ENCODE measurements around the gene MOGAT1. TPM values are rescaled to one million over a fixed set of nuclear protein-coding genes. Genes with fewer than 3 reads are reported as not detected.
"Not testable (repeated sequence)": the region's sequence is repeated elsewhere in the genome, so short reads cannot be mapped to it uniquely, and the experiment has no call there.

The MOGAT1 gene
- total RNA-seq, 2 experiments from 2014 or later: not detected

DNA sequence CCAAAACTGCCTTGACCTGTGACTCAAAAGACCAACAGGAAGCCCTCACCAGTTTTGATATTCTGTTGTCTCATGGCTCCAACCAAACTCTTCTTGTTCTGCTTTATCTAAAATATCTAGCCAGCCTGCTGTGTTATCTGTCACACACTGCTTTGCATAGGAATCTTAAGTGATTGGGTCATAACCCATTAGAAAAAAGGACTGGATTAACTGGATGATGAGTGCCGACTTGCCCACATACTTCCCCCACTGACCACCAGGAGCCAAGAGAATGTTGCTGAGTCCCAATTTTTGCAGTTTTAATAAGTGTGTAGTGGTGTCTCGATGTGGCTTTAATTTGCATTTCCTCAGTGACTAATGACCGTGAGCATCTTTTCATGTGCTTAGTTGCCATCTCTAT, 6.5 kb downstream of the MOGAT1 start:
- H3K27ac Mint-ChIP-seq: no peak overlapping the region
- ChIA-PET POLR2A (no interaction called here), CTCF (no interaction called here)
- H3K4me3 Mint-ChIP-seq: no peak overlapping the region
- H3K27me3 Mint-ChIP-seq: peaks cover 46% of the 10 kb centered on the region
- H3K4me1 Mint-ChIP-seq: no peaks in the 10 kb centered on the region
- H3K36me3 Mint-ChIP-seq (ENCODE audit: low read depth): no peaks in the 10 kb centered on the region
- DNase-seq: no peak
- no peaks in the 10 kb centered on the region for H3K9me3 Mint-ChIP-seq

DNA sequence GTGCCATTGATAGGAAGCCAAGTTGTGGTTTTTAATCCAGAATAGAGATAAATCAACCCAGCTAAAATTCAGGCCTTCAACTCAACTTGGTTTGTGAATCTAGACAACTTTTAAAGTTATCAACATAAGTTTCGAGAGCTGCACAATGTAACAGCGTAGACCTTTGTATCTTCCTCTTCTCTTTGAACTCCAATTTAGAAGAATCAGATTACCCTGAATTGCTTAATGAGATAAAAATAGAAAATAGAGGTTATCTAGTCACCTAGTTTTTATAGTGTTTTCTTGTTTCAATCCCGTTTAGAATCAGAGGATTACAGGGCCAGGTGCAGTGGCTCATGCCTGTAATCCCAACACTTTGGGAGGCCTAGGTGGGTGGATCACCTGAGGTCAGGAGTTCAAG, 12.3 kb downstream of the MOGAT1 start:
- no peaks in the 10 kb centered on the region for H3K36me3 Mint-ChIP-seq (ENCODE audit: low read depth)
- H3K9me3 Mint-ChIP-seq: no peaks in the 10 kb centered on the region
- peaks cover 34% of the 10 kb centered on the region for H3K27me3 Mint-ChIP-seq
- no peak overlapping the region for H3K27ac Mint-ChIP-seq
- DNase-seq: no peak
- CTCF ChIA-PET: interaction anchor here (1.8 kb wide), 1 partner anchor 13 kb away, joined by 5 read pairs; no protein-coding TSS in a partner anchor
- POLR2A ChIA-PET: no interaction called here
- no peak overlapping the region for H3K4me3 Mint-ChIP-seq
- H3K4me1 Mint-ChIP-seq: no peaks in the 10 kb centered on the region

DNA sequence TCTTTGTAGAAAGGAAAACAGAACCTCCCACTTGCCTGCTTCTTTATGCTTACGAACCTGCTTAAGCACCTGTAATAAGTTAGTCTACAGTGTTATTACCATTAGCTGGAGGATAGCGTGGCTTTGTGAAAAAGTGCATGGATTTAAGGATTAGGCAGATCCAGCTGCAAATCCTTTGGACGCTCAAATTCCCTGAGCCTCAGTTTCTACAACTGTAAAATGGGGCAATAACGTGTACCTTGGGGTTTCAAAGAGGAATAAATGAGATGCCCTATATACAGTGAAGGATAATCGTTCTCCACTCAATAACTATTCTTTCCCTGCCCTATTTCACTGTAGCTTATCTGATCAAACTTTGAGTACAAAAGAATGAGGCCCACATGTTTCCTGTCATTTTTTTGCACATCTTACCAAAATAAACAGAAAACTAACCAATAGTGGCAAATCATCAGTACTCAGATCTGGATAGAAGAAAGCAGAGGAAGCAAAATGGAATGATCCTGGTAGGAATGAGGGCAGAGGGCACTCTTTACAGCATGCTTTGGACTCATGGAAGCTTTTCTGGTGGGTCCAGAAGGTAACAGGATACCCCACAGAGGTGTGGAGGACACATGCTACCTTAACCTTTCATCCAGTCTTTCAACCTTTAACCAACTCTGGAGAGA, 14.8 kb downstream of the MOGAT1 start:
- peaks cover 21% of the 10 kb centered on the region for H3K27me3 Mint-ChIP-seq
- H3K9me3 Mint-ChIP-seq: no peaks in the 10 kb centered on the region
- no peak for DNase-seq
- H3K36me3 Mint-ChIP-seq (ENCODE audit: low read depth): no peaks in the 10 kb centered on the region
- ChIA-PET CTCF (interaction anchor here (0.6 kb wide), 1 partner anchor 64 kb away, joined by 3 read pairs; no protein-coding TSS in a partner anchor), POLR2A (no interaction called here)
- H3K27ac Mint-ChIP-seq: no peak overlapping the region
- H3K4me1 Mint-ChIP-seq: peaks cover 7% of the 10 kb centered on the region
- no peak overlapping the region for H3K4me3 Mint-ChIP-seq

DNA sequence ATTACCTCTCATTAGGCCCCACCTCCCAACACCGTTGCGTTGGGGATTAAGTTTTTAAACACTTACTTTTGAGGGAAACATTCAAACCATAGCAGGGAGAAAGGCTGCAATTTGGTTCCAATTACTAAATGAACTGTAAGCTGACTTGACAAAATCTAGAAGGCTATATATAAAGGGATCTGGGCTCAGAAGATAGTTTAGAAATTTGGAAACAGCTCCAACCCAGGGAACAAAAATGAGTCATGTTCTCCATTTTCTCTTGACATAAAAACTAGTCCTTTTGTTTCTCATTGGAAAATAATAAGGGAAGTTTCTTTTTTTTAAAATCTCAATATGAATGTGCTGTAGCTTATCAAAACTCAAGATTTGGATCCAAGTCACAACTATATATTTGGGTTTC, 17.5 kb downstream of the MOGAT1 start:
- DNase-seq: no peak
- CTCF ChIA-PET: interaction anchor here (2.7 to 3.0 kb wide), 2 partner anchors 11 to 283 kb away, joined by 8 to 14 read pairs; no protein-coding TSS in a partner anchor
- H3K36me3 Mint-ChIP-seq (ENCODE audit: low read depth): no peaks in the 10 kb centered on the region
- no peak overlapping the region for H3K4me3 Mint-ChIP-seq
- no peaks in the 10 kb centered on the region for H3K9me3 Mint-ChIP-seq
- H3K27ac Mint-ChIP-seq: no peak overlapping the region
- POLR2A ChIA-PET: no interaction called here
- peaks cover 7% of the 10 kb centered on the region for H3K4me1 Mint-ChIP-seq
- H3K27me3 Mint-ChIP-seq: peaks cover 7% of the 10 kb centered on the region

DNA sequence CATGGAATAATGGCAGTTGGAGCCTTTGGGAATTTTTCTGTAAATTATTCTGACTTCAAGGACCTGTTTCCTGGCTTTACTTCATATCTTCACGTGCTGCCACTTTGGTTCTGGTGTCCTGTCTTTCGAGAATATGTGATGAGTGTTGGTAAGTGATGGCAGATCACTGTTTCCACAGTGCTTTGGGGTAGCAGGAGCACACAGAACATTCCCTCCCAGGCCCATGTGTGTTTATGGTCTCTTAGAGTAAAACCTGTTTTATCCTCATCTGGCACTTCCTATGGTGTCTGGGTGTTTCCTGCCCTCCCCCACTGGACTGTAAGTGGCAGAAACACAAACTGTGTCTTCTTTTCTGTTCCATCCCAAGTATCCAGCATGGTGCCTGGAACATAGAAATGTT, 17.9 kb downstream of the MOGAT1 start:
- H3K27me3 Mint-ChIP-seq: peaks cover 7% of the 10 kb centered on the region
- no peak overlapping the region for H3K4me3 Mint-ChIP-seq
- CTCF ChIA-PET: interaction anchor here (1.4 to 3.0 kb wide), 4 partner anchors 11 to 282 kb away, joined by 3 to 20 read pairs (median 11); no protein-coding TSS in a partner anchor
- no peak overlapping the region for H3K27ac Mint-ChIP-seq
- DNase-seq: no peak
- H3K36me3 Mint-ChIP-seq (ENCODE audit: low read depth): no peaks in the 10 kb centered on the region
- peaks cover 7% of the 10 kb centered on the region for H3K4me1 Mint-ChIP-seq
- H3K9me3 Mint-ChIP-seq: no peaks in the 10 kb centered on the region
- POLR2A ChIA-PET: no interaction called here

DNA sequence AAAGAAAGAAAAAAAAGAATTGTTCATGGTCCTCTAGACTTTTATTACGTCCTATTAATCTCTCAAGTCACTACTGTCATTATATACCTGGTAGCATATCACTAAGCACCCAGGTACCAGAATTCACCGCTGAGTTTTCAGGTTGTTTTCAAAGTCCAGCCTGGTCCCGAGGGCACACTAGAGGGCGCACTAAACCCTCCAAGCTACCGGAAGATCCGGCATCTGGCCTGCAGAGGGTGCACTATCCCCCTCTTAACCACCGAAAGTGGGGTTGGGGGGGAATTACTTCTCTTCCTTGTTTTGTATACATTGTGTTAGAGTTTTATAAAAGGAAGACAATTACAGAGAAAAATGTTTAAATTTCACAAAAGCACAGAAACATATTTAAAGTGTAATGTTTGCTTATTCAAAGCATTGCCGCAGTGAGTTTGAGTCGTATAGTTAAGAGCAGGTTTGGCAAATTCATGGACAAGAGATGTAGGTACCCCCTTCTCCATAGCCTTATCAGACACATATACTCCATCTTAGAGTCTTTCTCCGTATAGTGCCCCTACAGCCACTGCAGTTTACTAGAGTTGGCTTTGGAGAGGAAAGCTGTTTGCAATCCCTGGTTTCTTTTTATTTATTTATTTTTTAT, 19.2 kb downstream of the MOGAT1 start:
- POLR2A ChIA-PET: interaction anchor here (0.7 kb wide), 1 partner anchor 46 kb away, joined by 3 read pairs; no protein-coding TSS in a partner anchor
- CTCF ChIA-PET: interaction anchor here (0.6 to 3.0 kb wide), 17 partner anchors 9 to 373 kb away, joined by 3 to 20 read pairs (median 4); no protein-coding TSS in a partner anchor
- H3K36me3 Mint-ChIP-seq (ENCODE audit: low read depth): no peaks in the 10 kb centered on the region

DNA sequence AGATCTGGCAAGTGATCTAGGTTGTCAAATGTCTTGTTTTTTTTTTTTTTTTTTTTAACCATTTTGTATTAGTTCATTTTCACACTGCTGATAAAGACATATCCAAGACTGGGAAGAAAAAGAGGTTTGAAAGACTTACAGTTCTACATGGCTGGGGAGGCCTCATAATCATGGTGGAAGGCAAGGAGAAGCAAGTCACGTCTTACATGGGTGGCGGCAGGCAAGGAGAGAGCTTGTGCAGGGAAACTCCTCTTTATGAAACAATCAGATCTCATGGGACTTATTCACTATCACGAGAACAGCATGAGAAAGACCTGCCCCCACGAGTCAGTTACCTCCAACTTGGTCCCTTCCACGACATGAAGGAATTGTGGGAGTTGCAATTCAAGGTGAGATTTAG, 22.0 kb downstream of the MOGAT1 start:
- POLR2A ChIA-PET: not testable (repeated sequence)
- peaks cover 10% of the 10 kb centered on the region for H3K27me3 Mint-ChIP-seq
- CTCF ChIA-PET: interaction anchor here (1.1 kb wide), 1 partner anchor 246 kb away, joined by 3 read pairs; no protein-coding TSS in a partner anchor

More for the DNA sequence above, 19.2 kb downstream of the MOGAT1 start:
- DNase-seq: peak; percentile 82
- no peak overlapping the region for H3K4me3 Mint-ChIP-seq
- H3K9me3 Mint-ChIP-seq: no peaks in the 10 kb centered on the region
- H3K27ac Mint-ChIP-seq: no peak overlapping the region
- peaks cover 8% of the 10 kb centered on the region for H3K27me3 Mint-ChIP-seq
- peaks cover 11% of the 10 kb centered on the region for H3K4me1 Mint-ChIP-seq

DNA sequence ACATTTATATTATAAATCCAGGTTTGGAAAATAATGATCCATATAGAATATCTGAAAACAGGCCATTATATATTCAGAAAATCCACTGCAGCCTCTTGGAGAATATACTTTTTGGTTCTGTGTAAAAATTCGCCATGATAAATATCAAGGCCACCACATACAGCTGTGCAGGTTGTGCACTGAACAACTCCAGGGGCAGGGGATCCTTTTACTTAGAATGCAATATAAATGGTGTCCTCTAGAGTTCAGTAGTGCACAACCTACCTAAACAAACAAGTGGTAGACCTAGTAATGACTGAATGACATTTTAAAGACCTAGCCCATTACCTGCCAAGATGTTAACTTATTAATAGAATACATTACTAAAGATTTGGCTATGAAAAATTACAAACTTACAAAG, 22.4 kb downstream of the MOGAT1 start:
- Mint-ChIP-seq H3K4me3 (no peak overlapping the region), H3K9me3 (no peaks in the 10 kb centered on the region), H3K27ac (no peak overlapping the region), H3K4me1 (peaks cover 13% of the 10 kb centered on the region), H3K36me3 (ENCODE audit: low read depth) (no peaks in the 10 kb centered on the region), H3K27me3 (peaks cover 12% of the 10 kb centered on the region)
- DNase-seq: no peak
- POLR2A ChIA-PET: no interaction called here
- CTCF ChIA-PET: interaction anchor here (1.1 kb wide), 1 partner anchor 245 kb away, joined by 3 read pairs; no protein-coding TSS in a partner anchor

More for the DNA sequence above, 22.0 kb downstream of the MOGAT1 start:
- DNase-seq; H3K9me3 Mint-ChIP-seq; H3K27ac Mint-ChIP-seq; H3K4me3 Mint-ChIP-seq; H3K36me3 Mint-ChIP-seq (ENCODE audit: low read depth): not testable (repeated sequence)
- peaks cover 13% of the 10 kb centered on the region for H3K4me1 Mint-ChIP-seq

DNA sequence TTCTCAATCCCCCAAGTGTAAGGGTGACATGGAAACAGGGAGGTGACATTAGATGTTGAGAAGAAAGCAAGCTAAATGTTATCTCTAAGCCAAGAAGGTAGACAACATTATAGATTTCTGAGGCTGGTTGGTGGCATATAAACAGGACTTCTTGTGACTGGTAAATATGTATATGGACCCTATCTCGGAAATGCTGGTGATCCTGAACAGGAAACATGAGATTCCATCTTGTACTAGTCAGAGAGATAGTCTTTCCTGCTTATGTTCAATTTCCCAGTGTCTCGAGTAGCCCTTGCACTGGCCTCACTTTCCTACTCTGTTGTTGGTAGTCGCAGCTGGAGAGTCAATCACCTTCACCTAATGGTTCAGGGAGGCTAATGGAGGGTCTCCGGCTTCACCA, 26.8 kb downstream of the MOGAT1 start:
- Mint-ChIP-seq H3K9me3 (no peaks in the 10 kb centered on the region), H3K4me1 (peaks cover 26% of the 10 kb centered on the region), H3K36me3 (ENCODE audit: low read depth) (no peaks in the 10 kb centered on the region), H3K4me3 (no peak overlapping the region), H3K27me3 (peaks cover 33% of the 10 kb centered on the region), H3K27ac (no peak overlapping the region)
- ChIA-PET CTCF (interaction anchor here (0.6 to 3.2 kb wide), 2 partner anchors 8 to 213 kb away, joined by 3 to 14 read pairs; no protein-coding TSS in a partner anchor), POLR2A (no interaction called here)
- DNase-seq: no peak

DNA sequence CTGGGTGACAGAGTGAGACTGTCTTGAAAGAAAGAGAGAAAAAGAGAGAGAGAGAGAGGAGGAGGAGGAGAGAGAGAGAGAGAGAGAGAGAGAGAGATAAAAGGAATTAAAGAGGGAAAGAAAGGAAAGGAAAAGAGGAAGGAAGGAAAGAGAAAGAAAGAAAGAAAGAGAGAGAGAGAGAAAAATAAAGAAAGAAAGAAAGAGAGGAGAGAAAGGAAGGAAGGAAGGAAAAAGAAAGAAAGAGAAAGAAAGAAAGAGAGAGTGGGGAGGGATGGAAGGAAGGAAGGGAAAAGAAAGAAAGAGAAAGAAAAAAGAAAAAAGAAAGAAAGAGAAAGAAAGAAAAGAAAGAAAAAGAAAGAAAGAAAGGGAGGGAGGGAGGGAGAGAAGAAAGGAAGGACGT, 29.8 kb downstream of the MOGAT1 start:
- peak overlapping the region; percentile 15 for H3K4me3 Mint-ChIP-seq
- H3K27me3 Mint-ChIP-seq: peaks cover 28% of the 10 kb centered on the region
- CTCF ChIA-PET: interaction anchor here (0.8 to 3.2 kb wide), 2 partner anchors 11 to 226 kb away, joined by 3 to 14 read pairs; no protein-coding TSS in a partner anchor
- POLR2A ChIA-PET: no interaction called here
- no peaks in the 10 kb centered on the region for H3K9me3 Mint-ChIP-seq
- H3K4me1 Mint-ChIP-seq: peaks cover 20% of the 10 kb centered on the region
- no peaks in the 10 kb centered on the region for H3K36me3 Mint-ChIP-seq (ENCODE audit: low read depth)
- no peak for DNase-seq
- H3K27ac Mint-ChIP-seq: no peak overlapping the region

DNA sequence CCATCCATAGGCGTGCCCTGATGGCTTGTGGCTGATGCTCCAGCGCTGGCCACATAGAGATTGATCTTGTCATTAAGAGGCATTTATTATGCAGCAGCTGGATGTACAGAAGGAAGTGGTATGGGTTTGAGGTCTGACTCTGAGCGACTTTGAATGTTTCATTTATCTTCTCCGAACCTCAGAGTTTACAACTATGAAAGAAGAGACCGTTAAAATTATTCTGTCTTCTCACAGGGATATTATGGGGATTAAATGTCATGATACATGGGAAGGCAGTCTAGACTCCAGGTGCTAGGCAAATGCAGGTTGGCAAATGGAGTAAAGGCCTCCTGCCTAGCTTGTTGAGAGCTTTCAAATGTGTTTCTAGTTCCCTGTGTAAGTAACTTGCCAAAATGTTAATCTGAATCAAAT, 30.3 kb downstream of the MOGAT1 start:
- no peaks in the 10 kb centered on the region for H3K9me3 Mint-ChIP-seq
- H3K4me3 Mint-ChIP-seq: peak overlapping the region; percentile 9
- DNase-seq: peak; percentile 47
- H3K4me1 Mint-ChIP-seq: peaks cover 20% of the 10 kb centered on the region
- H3K27me3 Mint-ChIP-seq: peaks cover 25% of the 10 kb centered on the region
- ChIA-PET POLR2A (no interaction called here), CTCF (interaction anchor here (0.8 kb wide), 1 partner anchor 226 kb away, joined by 3 read pairs; no protein-coding TSS in a partner anchor)
- no peaks in the 10 kb centered on the region for H3K36me3 Mint-ChIP-seq (ENCODE audit: low read depth)
- H3K27ac Mint-ChIP-seq: peak overlapping the region; percentile 3

DNA sequence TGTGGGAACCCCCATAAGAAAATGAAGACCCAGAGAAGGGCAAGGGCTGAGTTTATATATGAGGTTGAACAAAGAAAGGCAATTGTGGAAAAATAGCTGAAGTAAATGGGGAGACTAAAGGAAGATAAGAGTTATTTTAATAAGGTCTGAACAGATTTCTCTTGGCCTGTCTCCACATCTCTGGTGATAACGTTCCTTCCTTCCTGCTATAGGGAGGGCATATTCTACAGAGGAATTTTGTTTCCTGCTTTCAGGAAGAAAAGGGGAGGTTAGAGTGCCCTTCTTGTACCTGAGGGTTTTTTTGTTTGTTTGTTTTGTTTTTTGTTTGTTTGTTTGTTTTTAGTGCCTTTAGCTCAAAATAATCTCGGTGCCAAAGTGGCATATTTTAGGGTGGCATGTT, 31.6 kb downstream of the MOGAT1 start:
- no peak for DNase-seq
- Mint-ChIP-seq H3K27ac (no peak overlapping the region), H3K9me3 (no peaks in the 10 kb centered on the region), H3K4me1 (peaks cover 30% of the 10 kb centered on the region), H3K27me3 (peaks cover 27% of the 10 kb centered on the region), H3K4me3 (no peak overlapping the region), H3K36me3 (ENCODE audit: low read depth) (no peaks in the 10 kb centered on the region)
- ChIA-PET POLR2A (interaction anchor here (0.7 kb wide), 1 partner anchor 36 kb away, joined by 5 read pairs; no protein-coding TSS in a partner anchor), CTCF (interaction anchor here (1.3 kb wide), 1 partner anchor 10 kb away, joined by 4 read pairs; no protein-coding TSS in a partner anchor)

DNA sequence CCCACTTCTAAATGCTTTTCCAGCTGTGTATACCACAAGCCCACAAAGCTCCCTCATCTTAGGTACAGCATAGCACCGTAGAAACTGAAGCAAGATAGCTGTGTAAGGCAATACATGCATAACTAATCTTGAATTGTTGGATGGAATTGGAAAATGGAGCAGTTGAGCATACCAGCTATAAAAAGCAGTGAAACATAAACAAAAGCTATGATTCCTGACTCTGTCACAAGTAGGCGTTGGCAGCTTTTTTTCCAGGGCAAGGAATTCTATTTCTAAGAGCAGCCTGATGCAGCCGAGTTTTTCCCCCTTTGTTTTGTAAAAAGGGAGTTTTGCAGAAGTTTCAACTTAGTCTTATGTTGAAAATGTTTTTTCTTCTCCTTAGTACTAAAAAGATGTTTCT, 32.4 kb downstream of the MOGAT1 start:
- Mint-ChIP-seq H3K36me3 (ENCODE audit: low read depth) (no peaks in the 10 kb centered on the region), H3K27ac (no peak overlapping the region), H3K4me3 (no peak overlapping the region), H3K27me3 (peaks cover 26% of the 10 kb centered on the region), H3K9me3 (no peaks in the 10 kb centered on the region), H3K4me1 (peaks cover 32% of the 10 kb centered on the region)
- DNase-seq: no peak
- CTCF ChIA-PET: interaction anchor here (1.0 to 1.3 kb wide), 2 partner anchors 11 to 231 kb away, joined by 3 to 4 read pairs; no protein-coding TSS in a partner anchor
- POLR2A ChIA-PET: interaction anchor here (0.7 kb wide), 1 partner anchor 35 kb away, joined by 5 read pairs; no protein-coding TSS in a partner anchor
